ENCODE results near the gene TAS1R2.
"Not testable (repeated sequence)": the region's sequence is repeated elsewhere in the genome, so short reads cannot be mapped to it uniquely, and the experiment has no call there.

The TAS1R2 gene

DNA sequence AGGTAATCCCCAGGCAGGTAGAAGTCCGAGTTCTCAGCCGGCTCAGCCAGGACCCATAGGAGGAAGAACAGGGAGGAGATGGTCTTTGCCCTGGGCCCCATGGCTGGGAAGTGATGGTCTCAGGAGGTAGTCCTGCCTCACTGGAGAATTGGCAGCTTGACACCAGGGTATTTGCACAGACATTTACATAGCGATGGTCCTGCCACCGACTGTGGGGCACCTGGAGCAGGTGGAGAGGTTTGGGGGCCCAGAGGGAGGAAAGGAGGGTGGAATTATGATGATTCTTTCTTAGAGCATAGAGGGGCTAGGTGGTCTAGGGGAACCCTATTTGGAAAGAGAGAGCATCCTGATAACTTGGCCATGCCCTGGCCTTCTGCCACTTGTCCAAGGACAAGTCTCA lies at the start of gene TAS1R2:
TSS of gene TAS1R2 (minus strand) at position 101 of the 400 bp plus-strand sequence. CDS start at position 101, 0 bp downstream.
- no peak for DNase-seq (ENCODE audit: low spot score)

DNA sequence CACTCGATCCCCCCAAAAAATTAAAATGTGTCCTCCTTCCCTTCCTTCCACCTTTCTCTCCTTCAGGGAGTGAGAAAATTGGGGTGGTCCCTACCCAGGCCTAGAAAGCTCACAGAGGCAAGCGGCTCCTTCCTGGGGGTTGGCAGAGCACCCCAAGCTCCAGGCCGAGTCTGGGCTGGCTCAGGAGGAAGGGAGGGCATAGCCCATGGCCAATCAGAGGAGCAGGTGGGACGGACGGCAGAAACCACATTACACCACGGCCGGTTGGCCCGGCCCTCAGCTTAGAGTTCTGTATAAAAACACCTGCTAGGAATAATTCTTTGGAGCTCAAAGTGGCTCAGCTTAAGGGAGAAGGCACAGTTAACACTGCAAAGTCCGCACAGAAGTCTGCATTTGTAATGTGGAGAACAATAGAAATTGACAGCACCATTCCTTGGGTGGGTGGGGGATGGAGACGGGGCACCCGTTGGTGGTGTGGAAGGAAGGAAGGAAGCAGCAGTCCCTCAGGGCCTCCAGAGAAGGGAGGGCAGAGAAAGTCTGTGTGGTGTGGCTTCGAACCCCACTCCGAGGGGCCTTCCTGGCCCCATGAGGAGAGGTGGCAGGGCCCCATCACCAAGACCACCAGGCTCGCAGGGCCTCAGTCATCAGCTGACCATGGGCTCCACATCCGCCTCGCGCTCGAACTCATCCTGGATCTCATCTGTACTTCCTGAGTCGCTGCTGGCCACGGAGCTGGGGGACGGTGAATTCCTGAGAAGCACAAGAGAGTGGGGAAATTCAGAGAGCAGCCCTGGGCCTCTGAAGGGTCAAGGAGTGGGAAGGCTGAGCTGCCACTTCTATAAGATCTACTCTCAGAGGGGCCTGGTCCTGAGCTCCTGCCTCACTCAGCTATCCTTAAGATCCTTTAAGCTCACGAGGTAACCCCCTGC lies 48.7 kb upstream of the TAS1R2 start:
- DNase-seq (ENCODE audit: low spot score): peak; percentile 58

DNA sequence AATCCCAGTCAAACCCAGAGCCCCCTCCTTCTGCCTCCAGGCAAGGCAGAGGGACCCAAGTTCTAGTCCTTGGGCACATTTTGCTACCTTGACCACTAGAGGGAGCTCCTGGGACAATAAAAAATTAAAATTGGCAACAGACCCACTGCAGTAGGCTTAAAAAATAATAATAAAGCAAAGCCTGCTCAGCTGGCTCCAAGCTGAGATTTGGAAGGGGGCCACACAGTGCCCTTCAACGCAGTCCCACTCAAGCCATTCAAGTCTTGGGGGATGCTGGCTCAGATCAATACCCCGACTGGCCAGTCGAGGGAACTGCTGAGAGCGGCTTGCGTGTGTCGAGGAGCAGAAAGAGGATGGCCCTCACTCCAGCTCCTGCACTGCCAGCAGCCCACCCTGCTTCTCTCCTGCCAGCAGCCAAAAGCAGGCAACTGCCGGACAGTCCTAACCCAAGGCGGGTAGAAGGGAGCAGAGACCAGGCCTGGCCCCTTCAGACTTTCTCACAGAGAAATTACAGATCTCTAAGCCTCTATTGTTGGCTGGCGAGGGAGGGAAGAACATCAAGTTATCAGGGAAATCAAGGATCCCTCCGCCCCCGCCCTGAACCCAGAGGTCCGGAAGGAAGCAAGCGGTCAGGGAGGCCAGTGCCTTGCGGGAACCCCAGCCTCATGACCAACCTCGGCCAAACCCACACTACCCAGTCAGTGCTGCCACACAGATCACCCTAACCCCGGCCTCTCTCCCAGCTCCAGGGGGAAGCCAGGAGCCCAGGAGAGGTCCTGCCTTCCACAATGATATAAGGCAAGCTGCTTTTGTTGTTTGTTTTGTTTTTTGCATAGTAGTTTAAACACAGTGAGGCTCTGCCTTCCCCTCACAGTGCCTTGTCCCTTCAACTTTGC lies 47.8 kb upstream of the TAS1R2 start:
- DNase-seq (ENCODE audit: low spot score): peak; percentile 87

DNA sequence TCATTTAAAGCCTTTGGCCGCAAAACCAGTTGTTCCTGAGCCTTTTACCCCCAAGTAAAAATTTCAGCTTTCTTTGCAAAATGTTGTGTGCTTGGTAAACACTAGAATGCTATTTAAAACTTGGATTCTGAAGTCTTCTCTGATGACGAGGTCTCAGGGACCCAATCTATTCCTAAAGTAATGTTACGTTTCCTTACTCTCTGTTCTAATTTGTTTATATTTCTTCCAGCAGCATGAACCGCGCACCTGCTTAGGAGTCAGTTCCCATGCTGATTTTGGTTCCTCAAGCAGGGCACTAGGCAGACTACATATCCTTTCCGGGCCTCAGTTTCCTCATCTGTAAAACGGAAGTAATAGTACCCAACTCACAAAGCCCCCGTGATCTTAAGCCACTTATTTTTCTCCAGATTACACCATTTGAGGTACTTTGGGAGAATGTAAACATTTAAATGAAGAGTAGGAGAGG lies 43.9 kb upstream of the TAS1R2 start:
- no peak for DNase-seq (ENCODE audit: low spot score)

DNA sequence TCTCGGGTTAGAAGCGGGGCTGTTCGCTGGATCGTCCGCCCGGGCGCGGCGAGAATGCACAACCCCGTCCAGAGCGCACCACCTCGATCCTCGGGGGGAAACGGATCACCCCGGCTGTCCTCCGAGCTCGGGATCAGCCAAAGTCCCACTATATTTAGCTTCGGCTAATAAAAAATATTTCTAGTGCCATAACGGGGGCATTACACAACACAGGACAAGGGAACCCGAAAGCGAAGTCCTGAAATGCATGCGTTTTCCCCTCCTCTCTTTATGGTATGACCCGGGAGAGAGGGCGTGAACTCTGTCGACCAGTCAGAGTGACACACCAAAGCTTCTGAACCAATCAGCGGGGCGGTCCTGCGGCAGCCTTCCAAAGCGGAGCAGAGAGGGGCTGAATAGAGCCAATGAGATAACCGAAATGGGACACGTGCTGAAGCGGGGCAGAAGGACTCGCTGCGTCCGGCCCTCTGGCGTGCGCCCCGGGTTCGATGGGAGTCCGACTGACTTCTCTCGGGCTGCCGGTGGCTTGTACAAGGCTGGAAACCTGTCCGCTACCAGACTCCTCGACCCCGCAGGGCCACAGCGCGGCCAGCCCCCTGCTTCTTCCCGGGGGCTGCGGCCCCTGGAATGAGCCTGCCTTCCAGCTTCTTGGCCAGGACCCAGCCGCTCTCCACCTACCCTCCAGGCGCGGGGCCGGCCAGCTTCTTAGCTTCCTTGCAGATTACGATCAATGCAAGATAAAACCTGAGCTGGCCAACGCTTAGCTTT lies 43.2 kb upstream of the TAS1R2 start, which contains the start of gene ALDH4A1:
TSS of gene ALDH4A1 (minus strand) at position 33 of the 768 bp plus-strand sequence. CDS start at position 1, 32 bp downstream.
- peak; percentile 98 for DNase-seq (ENCODE audit: low spot score)

DNA sequence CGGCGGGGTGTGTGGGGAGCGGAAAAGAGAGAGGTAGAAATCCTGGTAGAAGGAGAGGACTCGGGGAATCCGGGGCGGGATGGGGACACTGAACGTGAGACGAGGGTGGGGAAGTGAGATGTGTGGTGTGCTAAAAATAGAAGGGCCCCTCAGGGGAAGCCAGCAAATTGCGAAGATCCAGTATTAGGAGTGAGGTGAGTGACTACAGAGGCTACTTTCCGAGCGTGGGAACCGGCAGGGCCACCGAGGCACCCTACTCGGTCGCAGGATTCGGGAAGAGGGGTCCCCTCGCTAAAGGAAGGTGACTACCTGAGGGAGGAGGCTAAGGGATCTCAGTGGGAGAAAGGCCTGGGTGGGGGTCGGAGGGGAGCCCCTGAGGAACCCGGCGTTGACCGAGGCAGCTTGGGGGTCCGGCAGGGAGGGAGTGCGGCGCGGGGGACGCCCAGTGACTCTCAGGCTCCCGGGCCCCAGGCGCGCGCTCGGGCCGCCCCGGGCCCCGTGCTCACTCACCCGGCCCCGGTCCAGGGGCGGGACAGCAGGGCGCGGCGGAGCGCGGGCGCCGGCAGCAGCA lies 42.6 kb upstream of the TAS1R2 start:
- DNase-seq (ENCODE audit: low spot score): no peak

DNA sequence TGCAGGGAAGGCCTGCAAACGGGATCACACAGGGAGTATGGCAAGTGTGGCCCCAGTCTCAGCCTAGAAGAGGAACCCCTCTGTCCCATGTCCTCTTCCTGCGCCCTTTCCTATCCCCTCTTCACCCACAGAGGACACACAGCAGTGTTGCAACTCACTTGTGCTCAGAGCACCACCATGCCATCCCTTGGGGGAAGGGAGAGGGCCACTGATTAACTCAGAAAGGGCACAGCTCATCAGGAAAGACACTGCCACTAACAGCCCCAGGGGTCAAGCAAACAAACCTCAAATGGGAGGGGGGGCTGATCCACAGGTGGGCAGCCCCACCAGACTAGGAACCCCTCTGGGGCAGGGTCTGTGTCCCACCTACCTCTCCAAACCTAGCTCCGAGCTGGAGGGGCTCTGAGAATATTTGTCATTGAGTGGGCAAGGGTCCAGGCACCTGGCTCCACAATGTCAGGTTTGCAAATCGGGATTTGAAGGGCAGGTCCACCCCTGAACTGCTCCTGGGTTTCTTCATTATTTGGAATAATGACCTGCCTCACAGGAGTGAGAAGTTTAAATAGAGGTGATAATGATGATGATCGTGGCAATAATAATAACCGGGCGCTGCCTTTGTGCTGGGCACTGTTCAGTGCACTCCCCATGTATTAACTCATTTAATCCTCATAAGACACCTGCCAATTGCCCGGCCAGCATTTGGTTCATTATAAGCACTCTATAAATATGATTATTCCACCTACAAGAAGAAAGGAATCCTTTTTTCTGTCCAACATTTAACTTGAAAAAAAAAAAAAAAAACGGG lies 41.9 kb upstream of the TAS1R2 start:
- DNase-seq (ENCODE audit: low spot score): no peak

DNA sequence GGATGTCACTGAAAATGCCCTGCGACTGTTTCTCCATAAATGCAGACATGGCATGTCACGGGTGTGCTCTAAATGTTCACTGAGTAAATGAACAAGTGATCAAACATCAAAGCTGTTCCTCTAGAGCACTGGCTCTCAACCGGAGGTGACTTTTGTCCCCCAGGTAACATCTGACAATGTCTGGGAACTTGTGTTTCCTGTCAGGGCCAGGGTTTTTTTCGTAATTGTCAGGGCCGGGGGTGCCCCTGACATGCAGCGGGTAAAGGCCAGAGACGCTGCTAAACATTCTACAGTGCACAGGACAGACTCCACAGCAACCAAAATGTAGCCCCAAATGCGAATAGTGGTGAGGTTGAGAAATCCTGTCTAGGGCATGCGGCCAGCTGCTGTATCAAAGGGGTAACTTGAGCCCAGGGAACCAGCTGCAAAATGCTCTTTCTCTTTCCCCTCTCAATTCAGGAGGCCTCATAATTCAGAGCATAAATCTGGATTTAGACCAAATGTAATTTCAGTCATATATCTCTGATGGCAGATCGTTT lies 40.9 kb upstream of the TAS1R2 start:
- DNase-seq (ENCODE audit: low spot score): no peak

DNA sequence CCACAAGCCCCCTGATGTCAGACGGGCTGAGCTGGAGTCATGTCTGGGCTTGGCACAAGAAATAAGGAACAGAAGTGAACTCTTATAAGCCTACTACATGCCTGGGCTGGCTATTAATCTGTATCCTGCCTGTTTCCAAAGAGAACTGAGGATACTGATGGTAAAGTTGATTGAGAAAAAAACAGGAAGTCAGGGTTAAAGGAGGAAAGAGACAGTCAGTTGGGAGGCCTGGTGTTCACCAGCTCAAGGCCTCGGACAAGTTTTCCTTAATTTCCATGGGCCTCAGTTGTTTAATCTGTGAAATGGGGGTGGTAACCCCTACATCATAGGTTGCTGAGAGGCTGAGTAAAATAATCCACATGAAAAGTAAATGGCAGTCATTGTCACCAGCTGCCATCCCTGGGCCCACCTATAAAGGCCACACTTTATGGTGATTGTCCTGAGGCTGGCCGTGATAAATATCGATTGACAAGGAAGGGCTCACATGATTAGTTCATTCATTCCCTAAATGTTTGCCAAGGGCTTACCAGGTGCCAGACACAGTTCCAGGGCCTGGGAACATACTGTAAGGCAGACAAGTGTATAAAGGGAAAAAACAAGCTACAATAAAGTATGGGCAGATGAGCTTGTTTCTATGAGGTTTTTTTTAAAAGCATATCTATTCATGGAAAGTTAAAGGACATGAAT lies 40.0 kb upstream of the TAS1R2 start:
- no peak for DNase-seq (ENCODE audit: low spot score)

DNA sequence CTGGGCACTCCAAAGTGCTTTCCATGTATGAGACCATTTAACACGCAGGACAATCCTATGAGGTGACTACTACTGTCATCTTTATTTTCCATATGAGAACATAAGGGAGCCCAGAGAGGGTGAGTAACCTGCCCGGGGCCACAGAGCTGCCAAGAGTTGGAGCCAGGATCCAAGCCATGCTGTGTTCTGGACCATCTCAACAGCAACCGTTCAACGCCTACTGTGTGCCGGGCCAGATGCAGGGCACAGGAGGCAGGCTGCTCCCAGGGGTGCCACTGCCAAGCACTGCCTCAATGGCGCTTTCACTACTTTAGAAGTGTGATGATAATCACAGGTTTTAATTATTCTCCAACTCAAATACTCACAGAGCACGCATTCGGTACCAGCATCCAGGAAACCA lies 39.1 kb upstream of the TAS1R2 start:
- no peak for DNase-seq (ENCODE audit: low spot score)

DNA sequence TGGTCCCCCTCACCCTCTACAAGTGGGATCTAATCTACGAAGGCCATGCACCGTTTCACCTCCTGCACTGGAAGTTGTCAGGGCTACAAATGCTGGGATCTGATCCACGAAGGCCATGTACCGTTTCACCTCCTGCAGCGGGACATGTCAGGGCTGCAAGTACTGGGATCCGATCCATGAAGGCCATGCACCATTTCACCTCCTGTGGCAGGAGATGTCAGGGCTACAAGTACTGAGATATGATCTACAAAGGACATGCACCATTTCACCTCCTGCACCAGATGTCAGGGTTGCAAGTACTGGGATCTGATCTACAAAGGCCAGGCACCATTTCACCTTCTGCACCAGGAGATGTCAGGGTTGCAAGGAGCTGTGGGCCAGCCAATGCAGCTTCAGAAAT lies 35.9 kb upstream of the TAS1R2 start:
- DNase-seq (ENCODE audit: low spot score): no peak

DNA sequence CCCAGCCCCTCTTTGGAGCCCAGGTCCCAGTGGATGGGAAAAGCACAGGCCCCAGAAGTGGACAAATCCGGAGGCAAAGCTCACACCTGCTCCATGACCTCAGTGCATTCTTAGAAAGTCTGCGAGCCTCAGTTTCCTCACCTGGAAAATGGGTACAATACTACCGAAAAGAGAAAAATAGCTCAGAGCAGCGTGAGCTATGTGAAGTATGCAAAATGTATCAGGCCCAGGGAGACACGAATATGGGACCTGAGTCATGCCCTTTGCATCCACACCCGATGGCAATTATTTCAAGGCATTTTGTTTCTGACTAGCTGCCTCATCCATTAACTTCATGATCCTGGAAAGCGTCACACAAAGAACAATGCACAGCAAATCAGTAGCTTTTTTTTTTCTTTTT lies 33.7 kb upstream of the TAS1R2 start:
- DNase-seq (ENCODE audit: low spot score): no peak

DNA sequence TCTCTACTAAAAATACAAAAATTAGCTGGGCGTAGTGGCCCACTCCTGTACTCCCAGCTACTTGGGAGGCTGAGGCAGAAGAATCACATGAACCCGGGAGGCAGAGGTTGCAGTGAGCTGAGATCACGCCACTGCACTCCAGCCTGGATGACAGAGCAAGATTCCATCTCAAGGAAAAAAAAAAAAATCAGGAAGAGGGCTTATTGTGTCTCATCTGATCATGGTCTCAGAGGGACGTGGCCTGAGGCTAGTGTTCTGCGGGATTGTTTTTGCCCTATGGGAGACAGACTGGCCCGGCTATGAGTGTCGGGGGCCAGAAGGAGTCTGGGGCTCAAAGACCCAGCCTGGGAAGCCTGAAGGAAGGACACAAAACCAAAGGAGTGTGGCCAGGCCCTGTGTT lies 32.4 kb upstream of the TAS1R2 start:
- not testable (repeated sequence) for DNase-seq (ENCODE audit: low spot score)

DNA sequence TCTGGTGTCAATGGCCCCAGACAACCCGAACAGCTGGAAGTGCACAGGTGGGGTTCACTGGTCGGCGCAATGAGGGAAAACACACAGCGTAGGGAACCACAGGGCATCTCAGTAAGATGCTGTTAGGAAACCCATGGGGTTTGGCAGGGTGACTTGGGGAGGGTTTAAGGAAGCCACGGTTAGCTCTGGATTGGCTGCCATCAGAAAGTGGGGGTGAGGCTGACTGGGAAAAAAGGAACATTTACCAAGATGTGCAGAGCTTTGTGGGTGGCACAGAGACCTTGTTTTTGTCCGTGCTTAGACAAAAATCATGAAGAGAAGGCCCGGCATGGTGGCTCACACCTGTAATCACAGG lies 31.9 kb upstream of the TAS1R2 start:
- no peak for DNase-seq (ENCODE audit: low spot score)

DNA sequence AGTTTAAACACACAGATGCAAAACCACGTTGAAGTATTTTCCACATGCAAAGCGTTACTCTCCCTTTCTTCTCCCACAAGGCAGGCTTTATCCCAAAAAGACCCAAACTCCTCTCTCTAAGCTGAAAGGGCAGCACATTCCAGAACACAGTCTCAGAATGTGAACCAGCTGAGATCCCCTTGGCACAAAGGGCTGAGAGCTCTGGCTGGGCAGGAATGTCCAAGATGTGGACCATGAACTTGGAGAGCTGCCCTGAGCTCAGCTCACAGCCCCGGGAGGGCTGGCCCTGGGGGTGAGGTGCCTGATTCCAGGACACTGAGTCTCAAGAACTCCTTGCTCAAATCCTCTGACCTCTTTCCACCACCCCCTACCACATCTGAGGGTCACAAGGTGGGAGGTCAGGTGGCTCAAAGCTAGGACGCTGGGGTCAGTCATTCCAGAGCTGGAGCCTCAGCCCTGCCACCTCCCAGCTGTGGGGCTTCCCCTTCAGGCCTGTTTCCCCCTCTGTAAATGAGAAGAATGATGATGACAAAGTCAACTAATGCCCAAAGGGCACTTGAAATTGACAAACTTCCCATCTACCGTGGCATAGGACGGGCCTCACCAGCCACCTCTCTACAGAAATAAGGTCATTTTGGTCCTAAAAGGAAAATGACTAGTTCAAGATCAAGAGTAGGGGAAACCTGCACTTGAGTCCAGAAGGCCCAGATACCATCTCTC lies 31.4 kb upstream of the TAS1R2 start:
- no peak for DNase-seq (ENCODE audit: low spot score)

DNA sequence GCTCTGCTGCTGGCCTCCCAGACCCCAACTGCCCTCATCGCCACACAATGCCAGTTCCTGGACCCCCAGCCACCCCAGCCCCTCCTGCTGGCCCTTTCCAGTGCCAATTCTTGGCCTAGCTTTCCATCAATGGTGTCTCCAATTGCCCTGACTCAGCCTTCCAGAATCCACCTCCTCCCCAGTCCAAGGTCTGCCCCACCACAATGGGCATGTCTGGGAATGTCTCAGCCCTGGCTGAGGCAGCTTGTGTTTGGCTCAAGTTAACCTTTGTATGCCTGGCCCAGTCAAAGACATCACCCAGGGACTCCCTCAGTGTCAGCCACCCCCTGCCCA lies 26.5 kb upstream of the TAS1R2 start:
- no peak for DNase-seq (ENCODE audit: low spot score)

DNA sequence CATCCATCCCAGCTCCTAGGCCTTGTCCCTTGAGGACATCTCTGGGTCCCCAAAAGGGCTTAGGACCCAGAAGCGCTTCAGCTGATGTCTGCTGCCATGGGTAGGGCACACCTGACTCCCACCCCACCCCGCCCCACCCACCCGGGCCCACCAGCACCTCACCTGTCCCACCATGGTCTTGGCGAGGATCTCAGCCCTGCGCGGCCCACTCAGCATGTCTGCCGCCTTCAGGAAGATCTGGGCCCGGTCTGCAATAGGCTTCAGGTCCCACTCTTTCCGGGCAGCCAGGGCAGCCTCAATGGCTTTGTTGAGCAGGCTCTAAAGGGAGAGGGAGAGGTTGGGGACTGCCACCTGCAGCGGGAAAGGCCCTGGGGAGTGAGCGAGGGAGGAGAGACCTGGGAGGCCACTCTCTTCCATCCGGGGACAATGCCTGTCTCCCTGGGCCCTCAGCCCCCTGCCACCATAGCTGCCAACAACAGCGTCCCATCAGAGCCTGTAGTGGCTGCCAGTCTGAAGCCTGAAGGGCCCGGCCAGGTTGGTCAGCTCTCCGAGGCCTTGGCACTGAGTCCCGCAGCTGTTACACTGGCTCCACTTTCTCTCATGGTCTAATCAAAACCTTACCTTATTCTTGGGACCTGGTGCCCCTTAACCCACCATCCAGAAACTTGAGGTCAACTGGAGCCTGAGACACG lies 26.0 kb upstream of the TAS1R2 start:
- no peak for DNase-seq (ENCODE audit: low spot score)

DNA sequence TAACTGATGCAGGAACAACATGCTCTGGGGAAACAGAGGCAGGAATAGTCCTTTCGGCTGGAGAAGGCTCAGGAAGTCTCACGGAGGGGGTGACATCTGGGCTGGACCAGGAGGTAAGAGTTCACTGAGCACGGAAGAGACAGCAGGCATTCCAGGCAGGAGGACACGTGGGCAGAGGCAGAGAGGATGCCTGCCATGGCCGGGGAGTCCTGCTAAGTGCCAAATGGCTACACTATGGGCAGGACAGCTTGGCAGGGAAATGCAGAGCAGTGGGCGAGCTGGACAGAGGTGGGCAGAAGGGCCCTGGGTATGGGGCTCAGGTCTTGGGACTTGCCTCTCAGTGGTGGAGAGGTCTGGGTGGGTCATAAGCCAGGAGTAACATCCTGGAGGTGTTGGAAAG lies 25.3 kb upstream of the TAS1R2 start:
- DNase-seq (ENCODE audit: low spot score): no peak

DNA sequence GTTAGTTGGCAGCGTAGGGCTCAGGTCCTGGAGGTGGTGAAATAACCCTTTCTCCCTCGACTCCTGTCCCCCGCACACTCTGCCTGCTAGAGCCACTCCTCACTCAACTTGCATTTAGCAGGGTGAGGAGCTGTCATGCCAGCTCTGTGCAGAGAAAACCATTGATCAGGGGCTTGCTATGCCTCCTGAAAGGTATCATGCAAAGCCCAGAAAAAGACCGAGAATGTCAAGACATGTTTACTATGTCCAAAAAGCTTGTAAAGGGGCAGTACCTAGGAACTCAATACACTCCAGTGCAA lies 24.9 kb upstream of the TAS1R2 start:
- DNase-seq (ENCODE audit: low spot score): no peak
